GM21529 (cell line): ENCODE measurements around the gene CFAP44.
A peak's percentile ranks its signal among the peaks of the same experiment; 100 is the strongest.
"Not testable (repeated sequence)": the region's sequence is repeated elsewhere in the genome, so short reads cannot be mapped to it uniquely, and the experiment has no call there.

Experiments used
- ATAC-seq: cut with Tn5 transposase; IDR thresholded peaks from one replicate; pipeline ENCODE4 v1.9.1; 2021; ENCODE audit not compliant: unreplicated experiment

CFAP44 gene

GRCh38 chr3:113441051-113441770 lies at the start of gene CFAP44:
TSS of gene CFAP44 (minus strand) at chr3:113441493. CDS start at chr3:113433664, 7,829 bp downstream.
- ATAC-seq, result no peak

GRCh38 chr3:113485161-113485609 lies 43.9 kb upstream of the CFAP44 start:
- no peak for ATAC-seq

GRCh38 chr3:113468539-113468938 lies 27.2 kb upstream of the CFAP44 start:
- no peak for ATAC-seq

GRCh38 chr3:113461488-113461887 lies 20.2 kb upstream of the CFAP44 start:
- ATAC-seq, result no peak

GRCh38 chr3:113458554-113458953 lies 17.3 kb upstream of the CFAP44 start:
- not testable (repeated sequence) for ATAC-seq

- ATAC-seq, result no peak
These were observed 14.2 kb upstream of the CFAP44 start for GRCh38 chr3:113455446-113455845.

GRCh38 chr3:113454630-113455029 lies 13.3 kb upstream of the CFAP44 start:
- no peak for ATAC-seq

GRCh38 chr3:113454057-113454456 lies 12.8 kb upstream of the CFAP44 start:
- ATAC-seq, result no peak

GRCh38 chr3:113450911-113451310 lies 9.6 kb upstream of the CFAP44 start:
- no peak for ATAC-seq

- no peak for ATAC-seq
These were observed 1.7 kb downstream of the CFAP44 start for GRCh38 chr3:113439606-113440005.

- no peak for ATAC-seq
These were observed 3.1 kb downstream of the CFAP44 start for GRCh38 chr3:113438224-113438623.

GRCh38 chr3:113437411-113437810 lies 3.9 kb downstream of the CFAP44 start:
- no peak for ATAC-seq

GRCh38 chr3:113436809-113437208 lies 4.5 kb downstream of the CFAP44 start:
- peak; percentile 67 for ATAC-seq

- no peak for ATAC-seq
These were observed 9.5 kb downstream of the CFAP44 start for GRCh38 chr3:113431811-113432210.

- no peak for ATAC-seq
These were observed 12.7 kb downstream of the CFAP44 start for GRCh38 chr3:113428581-113428980.

- ATAC-seq, result peak; percentile 78
These were observed 17.6 kb downstream of the CFAP44 start for GRCh38 chr3:113423699-113424098.

GRCh38 chr3:113421082-113421481 lies 20.2 kb downstream of the CFAP44 start:
- no peak for ATAC-seq

- ATAC-seq, result no peak
These were observed 31.6 kb downstream of the CFAP44 start for GRCh38 chr3:113409676-113410075.

GRCh38 chr3:113405180-113405579 lies 36.1 kb downstream of the CFAP44 start:
- ATAC-seq, result no peak

- ATAC-seq, result no peak
These were observed 36.7 kb downstream of the CFAP44 start for GRCh38 chr3:113404637-113405036.
